ENCODE results near the gene NID1. TPM values are rescaled to one million over a fixed set of nuclear protein-coding genes. Genes with fewer than 3 reads are reported as not detected.

The NID1 gene
- total and polyA plus RNA-seq, 9 of the 15 experiments (the other 6 are each of a cell fraction or from before 2014, with no cell fraction given): 0.22 TPM; not detected in 8

DNA sequence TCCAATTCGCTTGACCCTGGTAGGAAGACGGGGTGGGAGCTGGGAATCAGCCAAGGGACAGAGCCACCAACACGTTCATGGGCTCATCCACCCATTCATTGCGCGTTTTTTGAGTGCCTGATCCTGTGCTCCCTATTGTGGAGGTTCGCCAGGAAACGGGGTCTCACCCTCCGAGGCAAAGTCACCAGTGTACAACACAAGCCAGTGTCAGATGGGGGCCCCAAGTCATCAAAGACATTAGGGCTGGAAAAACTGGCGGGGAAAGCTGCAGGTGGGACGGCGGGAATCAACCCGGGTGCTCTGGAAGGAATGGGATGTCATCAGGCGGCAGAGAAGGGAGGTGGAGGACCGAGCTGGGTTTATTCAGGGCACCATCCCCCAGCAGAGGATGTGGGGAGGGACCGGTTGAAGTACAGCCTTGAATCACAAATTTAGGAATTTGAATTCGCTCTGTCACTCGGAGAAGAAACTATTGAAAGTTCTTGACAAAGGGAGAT is 667 bp upstream of the NID1 start:
- H3K4me2 ChIP-seq (ENCODE audit: insufficient read depth, low read length): no peak overlapping the region
- no peak for ATAC-seq
- no peaks in the 10 kb centered on the region for H3K36me3 ChIP-seq (ENCODE audit: control insufficient read depth, insufficient read depth, low read length)
- no peak overlapping the region for H3K9ac ChIP-seq (ENCODE audit: insufficient read depth in 1 of 2, low read depth in 2 of 2, low read length in 2 of 2)
- H3K27me3 ChIP-seq (ENCODE audit: control insufficient read depth in 2 of 2, insufficient read depth in 2 of 2, low read length in 2 of 2): peaks cover 42 to 58% of the 10 kb centered on the region in 2 experiments
- no peaks in the 10 kb centered on the region for H3K79me2 ChIP-seq (ENCODE audit: control insufficient read depth, insufficient read depth, low read length)
- 11% methylated on average over 17 of the region's 17 CpGs for WGBS (ENCODE audit: insufficient coverage, low coverage, missing lambda C conversion rate)
- peaks cover 0 to 14% of the 10 kb centered on the region in 2 experiments; a peak in 1 of 5 replicates for H3K4me1 ChIP-seq (replicated peaks in 1 of 2; ENCODE audit: control insufficient read depth in 2 of 2, insufficient read depth in 2 of 2, low read length in 2 of 2)
- in situ Hi-C loops (cut with MboI): no loop called here
- no TSS peak for BruUV-seq (replicated peaks)
- H3K27ac ChIP-seq (ENCODE audit: extremely low read depth, low read depth, low read length): no peak overlapping the region
- H3K9me3 ChIP-seq (replicated peaks; ENCODE audit: control insufficient read depth, insufficient read depth, low read depth, low read length): no peaks in the 10 kb centered on the region
- CTCF ChIA-PET (ENCODE audit: low intra/inter-chr PET ratio): no interaction called here
- H3K4me3 ChIP-seq: no peak overlapping the region
- no peaks in the 10 kb centered on the region for H4K20me1 ChIP-seq (replicated peaks; ENCODE audit: control insufficient read depth, insufficient read depth, low read length)
- FAIRE-seq: no peak
- intact Hi-C loops (cut with micrococcal nuclease): no loop called here
- no peak overlapping the region for H2AFZ ChIP-seq (ENCODE audit: low read depth, low read length)
- no peak for DNase-seq (ENCODE audit: extremely low read depth in 1 of 4, low spot score in 3 of 4)
- POLR2A ChIA-PET: no interaction called here
- H3K9me1 ChIP-seq (ENCODE audit: control insufficient read depth, insufficient read depth, low read length): no peaks in the 10 kb centered on the region
- TF ChIP-seq MTA1 (IDR thresholded peaks at IDR 0.05; ENCODE audit: borderline replicate concordance) (no peak), PHF20 (IDR thresholded peaks at IDR 0.05; ENCODE audit: partially characterized antibody) (no peak), HDAC8 (tag; IDR thresholded peaks at IDR 0.05) (no peak), ARNT (IDR thresholded peaks at IDR 0.05) (no peak), ZNF586 (CRISPR knock-in tag; conservative IDR thresholded peaks at IDR 0.05) (no peak), ZNF311 (CRISPR knock-in tag; IDR thresholded peaks at IDR 0.05) (no peak), CEBPG (CRISPR knock-in tag; IDR thresholded peaks at IDR 0.05) (no peak), CEBPG (tag; conservative IDR thresholded peaks at IDR 0.05 in 1 of 2, IDR thresholded peaks at IDR 0.05 in 1 of 2) (no peak)
- TF ChIP-seq, protein P1, sequence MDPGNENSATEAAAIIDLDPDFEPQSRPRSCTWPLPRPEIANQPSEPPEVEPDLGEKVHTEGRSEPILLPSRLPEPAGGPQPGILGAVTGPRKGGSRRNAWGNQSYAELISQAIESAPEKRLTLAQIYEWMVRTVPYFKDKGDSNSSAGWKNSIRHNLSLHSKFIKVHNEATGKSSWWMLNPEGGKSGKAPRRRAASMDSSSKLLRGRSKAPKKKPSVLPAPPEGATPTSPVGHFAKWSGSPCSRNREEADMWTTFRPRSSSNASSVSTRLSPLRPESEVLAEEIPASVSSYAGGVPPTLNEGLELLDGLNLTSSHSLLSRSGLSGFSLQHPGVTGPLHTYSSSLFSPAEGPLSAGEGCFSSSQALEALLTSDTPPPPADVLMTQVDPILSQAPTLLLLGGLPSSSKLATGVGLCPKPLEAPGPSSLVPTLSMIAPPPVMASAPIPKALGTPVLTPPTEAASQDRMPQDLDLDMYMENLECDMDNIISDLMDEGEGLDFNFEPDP (CRISPR knock-in tag; IDR thresholded peaks at IDR 0.05): no peak
- TF ChIP-seq, protein P2, sequence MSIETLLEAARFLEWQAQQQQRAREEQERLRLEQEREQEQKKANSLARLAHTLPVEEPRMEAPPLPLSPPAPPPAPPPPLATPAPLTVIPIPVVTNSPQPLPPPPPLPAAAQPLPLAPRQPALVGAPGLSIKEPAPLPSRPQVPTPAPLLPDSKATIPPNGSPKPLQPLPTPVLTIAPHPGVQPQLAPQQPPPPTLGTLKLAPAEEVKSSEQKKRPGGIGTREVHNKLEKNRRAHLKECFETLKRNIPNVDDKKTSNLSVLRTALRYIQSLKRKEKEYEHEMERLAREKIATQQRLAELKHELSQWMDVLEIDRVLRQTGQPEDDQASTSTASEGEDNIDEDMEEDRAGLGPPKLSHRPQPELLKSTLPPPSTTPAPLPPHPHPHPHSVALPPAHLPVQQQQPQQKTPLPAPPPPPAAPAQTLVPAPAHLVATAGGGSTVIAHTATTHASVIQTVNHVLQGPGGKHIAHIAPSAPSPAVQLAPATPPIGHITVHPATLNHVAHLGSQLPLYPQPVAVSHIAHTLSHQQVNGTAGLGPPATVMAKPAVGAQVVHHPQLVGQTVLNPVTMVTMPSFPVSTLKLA (conservative IDR thresholded peaks at IDR 0.05): no peak
- TF ChIP-seq, protein P3, sequence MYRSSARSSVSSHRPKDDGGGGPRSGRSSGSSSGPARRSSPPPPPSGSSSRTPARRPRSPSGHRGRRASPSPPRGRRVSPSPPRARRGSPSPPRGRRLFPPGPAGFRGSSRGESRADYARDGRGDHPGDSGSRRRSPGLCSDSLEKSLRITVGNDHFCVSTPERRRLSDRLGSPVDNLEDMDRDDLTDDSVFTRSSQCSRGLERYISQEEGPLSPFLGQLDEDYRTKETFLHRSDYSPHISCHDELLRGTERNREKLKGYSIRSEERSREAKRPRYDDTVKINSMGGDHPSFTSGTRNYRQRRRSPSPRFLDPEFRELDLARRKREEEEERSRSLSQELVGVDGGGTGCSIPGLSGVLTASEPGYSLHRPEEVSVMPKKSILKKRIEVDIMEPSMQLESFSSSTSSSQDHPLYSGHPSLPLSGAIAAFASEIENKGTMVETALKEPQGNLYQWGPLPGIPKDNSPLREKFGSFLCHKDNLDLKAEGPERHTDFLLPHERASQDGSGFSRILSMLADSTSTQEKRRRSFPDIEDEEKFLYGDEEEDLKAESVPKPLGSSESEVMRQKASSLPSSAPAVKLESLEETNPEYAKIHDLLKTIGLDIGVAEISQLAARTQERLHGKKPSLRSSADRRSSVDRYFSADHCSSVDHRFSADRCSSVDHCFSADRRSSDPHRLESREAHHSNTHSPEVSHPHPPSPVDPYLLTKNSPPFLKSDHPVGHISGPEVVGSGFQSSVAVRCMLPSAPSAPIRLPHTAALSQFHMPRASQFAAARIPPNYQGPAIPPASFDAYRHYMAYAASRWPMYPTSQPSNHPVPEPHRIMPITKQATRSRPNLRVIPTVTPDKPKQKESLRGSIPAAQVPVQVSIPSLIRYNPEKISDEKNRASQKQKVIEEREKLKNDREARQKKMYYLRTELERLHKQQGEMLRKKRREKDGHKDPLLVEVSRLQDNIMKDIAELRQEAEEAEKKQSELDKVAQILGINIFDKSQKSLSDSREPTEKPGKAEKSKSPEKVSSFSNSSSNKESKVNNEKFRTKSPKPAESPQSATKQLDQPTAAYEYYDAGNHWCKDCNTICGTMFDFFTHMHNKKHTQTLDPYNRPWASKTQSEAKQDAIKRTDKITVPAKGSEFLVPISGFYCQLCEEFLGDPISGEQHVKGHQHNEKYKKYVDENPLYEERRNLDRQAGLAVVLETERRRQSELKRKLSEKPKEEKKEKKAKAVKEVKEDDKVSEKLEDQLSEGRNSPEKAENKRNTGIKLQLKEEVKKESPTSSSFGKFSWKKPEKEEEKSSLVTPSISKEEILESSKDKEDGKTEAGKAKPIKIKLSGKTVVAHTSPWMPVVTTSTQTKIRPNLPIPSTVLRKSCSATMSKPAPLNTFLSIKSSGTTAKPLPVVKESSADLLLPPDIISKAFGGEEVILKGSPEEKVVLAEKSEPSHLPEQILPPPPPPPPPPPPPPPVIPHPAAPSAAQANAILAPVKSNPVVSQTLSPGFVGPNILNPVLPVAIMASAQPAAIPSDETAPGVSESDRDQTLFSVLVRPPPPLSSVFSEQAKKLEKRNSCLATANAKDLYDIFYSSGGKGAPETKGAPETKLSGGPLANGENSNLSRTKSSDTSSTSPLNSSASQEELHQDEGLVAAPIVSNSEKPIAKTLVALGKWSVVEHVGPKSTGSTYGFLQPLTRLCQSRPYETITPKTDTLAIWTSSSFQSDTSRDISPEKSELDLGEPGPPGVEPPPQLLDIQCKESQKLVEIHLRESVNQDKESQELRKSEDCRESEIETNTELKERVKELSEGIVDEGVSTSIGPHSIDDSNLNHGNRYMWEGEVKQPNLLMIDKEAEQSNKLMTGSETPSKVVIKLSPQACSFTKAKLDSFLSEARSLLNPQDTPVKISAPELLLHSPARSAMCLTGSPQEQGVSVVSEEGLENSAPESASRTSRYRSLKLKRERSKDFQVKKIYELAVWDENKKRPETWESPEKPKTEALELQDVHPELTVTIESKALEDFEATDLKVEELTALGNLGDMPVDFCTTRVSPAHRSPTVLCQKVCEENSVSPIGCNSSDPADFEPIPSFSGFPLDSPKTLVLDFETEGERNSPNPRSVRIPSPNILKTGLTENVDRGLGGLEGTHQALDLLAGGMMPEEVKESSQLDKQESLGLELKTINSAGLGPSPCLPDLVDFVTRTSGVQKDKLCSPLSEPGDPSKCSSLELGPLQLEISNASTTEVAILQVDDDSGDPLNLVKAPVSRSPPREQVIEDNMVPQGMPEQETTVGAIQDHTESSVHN (IDR thresholded peaks at IDR 0.05; ENCODE audit: borderline replicate concordance in 1 of 2, low read depth in 1 of 2): no peak

All from K562 (cell line).